NCI-H2227 (cell line): Measurements from ENCODE around the gene PGAM4.
"Not testable (repeated sequence)": the region's sequence is repeated elsewhere in the genome, so short reads cannot be mapped to it uniquely, and the experiment has no call there.

Source experiments
- DNase-seq: peaks from one replicate; lab custom pipeline; 2025; ENCODE audit not compliant: unreplicated experiment; lab: John Stamatoyannopoulos, UW

The PGAM4 gene

DNA sequence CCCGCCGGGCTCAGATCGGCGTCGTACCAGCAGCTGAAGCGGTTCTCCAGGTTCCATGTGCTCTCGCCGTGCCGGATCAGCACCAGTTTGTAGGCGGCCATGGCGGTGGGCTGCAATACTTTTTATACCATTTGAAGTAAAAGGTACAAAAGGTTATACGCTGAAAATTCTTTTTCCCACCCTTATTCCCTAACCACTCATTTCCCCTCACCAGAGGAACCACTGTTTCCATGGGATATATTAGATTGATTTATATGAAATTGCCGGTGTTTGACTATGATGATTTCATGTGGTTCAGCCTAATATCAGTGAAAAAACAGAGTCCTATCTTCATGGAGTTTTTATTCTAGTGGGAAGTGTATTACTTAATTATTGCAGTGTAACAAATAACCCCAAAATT, at the start of gene PGAM4:
TSS of gene PGAM4 (minus strand) at position 101 of the 400 bp plus-strand sequence. CDS start at position 101, 0 bp downstream.
- DNase-seq, result no peak

DNA sequence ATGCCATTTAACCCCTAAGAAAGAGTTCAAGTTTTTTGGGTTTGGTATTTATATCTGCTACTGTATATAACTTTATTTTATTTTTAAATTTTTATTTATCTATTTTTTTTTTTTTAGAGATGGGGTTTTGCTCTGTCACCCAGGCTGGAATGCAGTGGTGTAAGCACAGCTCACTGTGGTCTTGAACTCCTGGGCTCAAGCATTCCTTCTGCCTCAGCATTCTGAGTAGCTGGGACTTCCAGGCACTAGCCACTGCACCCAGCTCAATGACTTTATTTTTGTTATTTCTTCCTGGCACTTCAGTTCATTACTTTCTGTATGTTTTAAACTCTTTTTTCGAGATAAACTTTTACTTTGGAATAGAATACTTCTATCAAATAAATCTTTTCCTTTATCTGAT, 42.4 kb upstream of the PGAM4 start:
- no peak for DNase-seq

GRCh38 chrX:77979870-77980269, 10.4 kb upstream of the PGAM4 start:
- no peak for DNase-seq

GRCh38 chrX:77977518-77977917, 8.1 kb upstream of the PGAM4 start:
- no peak for DNase-seq

GRCh38 chrX:77977095-77977494, 7.7 kb upstream of the PGAM4 start:
- no peak for DNase-seq

GRCh38 chrX:77975755-77976154, 6.3 kb upstream of the PGAM4 start:
- no peak for DNase-seq

DNA sequence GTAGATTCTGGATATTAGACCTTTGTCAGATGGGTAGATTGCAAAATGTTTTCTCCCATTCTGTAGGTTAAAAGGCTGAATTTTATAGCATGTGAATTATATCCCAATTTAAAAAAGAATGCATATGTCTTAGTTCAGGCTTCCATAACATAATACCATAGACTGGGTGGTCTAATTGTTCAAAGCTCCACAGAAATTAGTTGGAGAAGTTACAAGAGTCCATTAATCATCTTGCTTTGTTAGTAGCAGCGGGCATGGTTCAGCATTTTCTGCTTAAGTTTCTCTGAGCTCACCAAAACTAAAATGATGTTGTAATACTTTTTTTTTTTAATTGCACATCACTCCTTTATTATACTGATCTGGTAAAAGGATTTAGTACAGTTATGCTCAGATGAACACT, 1.8 kb downstream of the PGAM4 start:
- DNase-seq, result no peak

DNA sequence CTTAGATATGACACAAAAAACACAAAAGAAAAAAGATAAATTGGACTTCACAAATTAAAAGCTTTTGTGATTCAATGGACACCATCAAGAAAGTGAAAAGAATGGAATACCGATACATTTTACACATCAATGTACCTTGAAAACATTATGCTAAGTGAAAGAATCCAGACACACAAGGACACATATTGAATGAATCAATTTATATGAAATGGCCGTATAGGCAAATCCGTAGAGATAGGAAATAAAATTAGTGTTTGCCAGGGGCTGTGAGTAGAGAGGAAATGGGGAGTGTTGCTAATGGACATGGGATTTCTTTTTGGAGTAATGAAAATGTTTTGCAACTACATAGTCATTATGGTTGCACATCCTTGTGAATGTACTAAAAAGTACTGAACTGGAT, 3.1 kb downstream of the PGAM4 start:
- no peak for DNase-seq

DNA sequence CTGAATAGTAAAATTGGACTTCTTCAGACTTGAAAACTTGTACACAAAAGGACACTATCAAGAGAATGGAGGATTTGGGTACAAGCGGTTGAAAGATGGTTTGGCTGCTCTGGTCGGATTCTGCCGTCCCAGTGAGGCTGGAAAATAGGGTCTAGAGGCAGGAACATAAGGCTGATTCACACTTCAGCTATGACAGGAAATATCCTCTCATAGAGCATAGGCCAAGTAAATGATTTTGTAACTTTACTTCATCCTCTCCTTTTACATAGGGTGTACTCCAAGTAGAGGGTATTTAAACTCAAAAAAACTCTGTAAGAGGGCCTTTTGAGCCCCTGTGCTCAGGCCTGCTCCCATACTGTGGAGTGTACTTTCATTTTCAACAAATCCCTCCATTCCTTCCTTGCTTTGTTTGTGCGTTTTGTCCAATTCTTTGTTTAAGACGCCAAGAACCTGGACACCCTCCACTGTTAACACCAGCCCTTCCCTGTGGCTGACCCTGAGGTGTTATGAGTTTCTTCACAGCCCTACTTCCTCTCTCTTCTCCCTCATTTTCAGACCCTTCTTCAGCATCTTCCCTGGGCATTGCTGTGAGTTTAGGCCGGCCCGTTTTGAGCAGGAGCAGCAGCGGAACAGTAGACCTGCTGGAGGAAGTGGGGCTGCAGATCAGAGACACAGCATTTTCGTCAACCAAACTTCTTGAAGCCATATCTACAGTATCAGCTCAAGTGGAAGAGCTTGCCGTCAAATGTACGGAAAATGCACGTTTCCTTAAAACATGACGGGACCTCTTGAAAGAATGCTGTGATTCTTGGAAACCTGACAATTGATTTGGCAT, 7.2 kb downstream of the PGAM4 start:
- DNase-seq, result no peak

GRCh38 chrX:77961063-77961462, 8.4 kb downstream of the PGAM4 start:
- DNase-seq, result no peak

DNA sequence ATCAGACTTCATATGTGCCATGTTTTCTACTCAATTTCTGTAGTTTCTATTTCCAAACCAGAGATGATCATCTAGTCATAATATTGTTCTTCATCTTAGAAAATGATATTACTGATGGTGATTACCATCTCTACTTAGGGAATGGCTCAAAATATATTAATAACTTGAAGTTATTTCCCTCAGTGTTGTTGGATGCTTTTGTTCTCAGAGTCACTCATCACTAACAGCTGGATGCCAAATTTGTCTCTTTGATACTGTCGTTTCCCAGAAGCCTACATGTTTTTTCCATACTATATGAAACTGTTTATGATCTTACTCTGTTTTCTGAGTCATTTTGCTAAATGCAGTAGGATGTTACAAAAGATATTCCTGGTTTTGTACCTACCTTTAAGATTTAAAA, 8.9 kb downstream of the PGAM4 start:
- no peak for DNase-seq

GRCh38 chrX:77953708-77954107, 15.7 kb downstream of the PGAM4 start:
- DNase-seq, result no peak

DNA sequence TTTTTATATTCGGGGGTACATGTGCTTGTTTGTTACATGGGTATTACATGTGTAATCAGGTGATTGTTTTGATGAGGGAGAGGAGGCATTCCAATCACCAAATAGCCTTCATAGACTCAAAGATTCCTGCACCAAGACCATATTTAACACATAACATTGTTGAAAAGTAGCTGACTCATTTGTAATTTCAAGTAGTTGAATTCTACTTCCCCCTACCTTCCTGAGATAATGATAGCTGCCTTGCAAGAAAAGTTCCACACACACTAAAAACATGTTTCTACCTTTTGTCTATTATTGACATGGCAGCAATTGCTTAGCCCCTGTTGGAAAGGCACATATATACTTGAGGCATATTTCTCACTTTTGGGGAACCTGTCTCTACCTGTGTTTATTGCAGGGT, 16.1 kb downstream of the PGAM4 start:
- DNase-seq, result no peak

- DNase-seq, result no peak
Observed at GRCh38 chrX:77952173-77952572, 17.3 kb downstream of the PGAM4 start.

- DNase-seq, result no peak
Observed at GRCh38 chrX:77949840-77950239, 19.6 kb downstream of the PGAM4 start.

GRCh38 chrX:77946571-77946970, 22.9 kb downstream of the PGAM4 start:
- DNase-seq, result no peak

GRCh38 chrX:77945910-77946545, 23.4 kb downstream of the PGAM4 start:
- no peak for DNase-seq

GRCh38 chrX:77945031-77945430, 24.4 kb downstream of the PGAM4 start:
- not testable (repeated sequence) for DNase-seq

GRCh38 chrX:77938083-77938680, 31.3 kb downstream of the PGAM4 start:
- no peak for DNase-seq

- no peak for DNase-seq
Observed at GRCh38 chrX:77937291-77937690, 32.1 kb downstream of the PGAM4 start.

- DNase-seq, result no peak
Observed at GRCh38 chrX:77936299-77936698, 33.1 kb downstream of the PGAM4 start.

- DNase-seq, result no peak
Observed at GRCh38 chrX:77935886-77936285, 33.6 kb downstream of the PGAM4 start.
